Osteoblast (primary cell): ENCODE results near the gene MEGF10. TPM values are rescaled to one million over a fixed set of nuclear protein-coding genes. Genes with fewer than 3 reads are reported as not detected.
"Not testable (repeated sequence)": the region's sequence is repeated elsewhere in the genome, so short reads cannot be mapped to it uniquely, and the experiment has no call there.

Experiments used
- DNase-seq: peaks from one replicate; pipeline ENCODE4 v3.0.0; 2011; ENCODE audit warnings: low spot score, mixed read lengths; ENCODE audit not compliant: insufficient read length; ENCODE audit errors: missing footprints
- H2AFZ ChIP-seq: 2 replicates; pipeline ENCODE4 v1.6.0; 2011; ENCODE audit warnings: mild to moderate bottlenecking, low read length
- H3K27ac ChIP-seq: 2 replicates; pipeline ENCODE4 v1.5.1; 2011; ENCODE audit warnings: mild to moderate bottlenecking, low read depth, low read length, moderate library complexity
- H3K27me3 ChIP-seq: 2 replicates; pipeline ENCODE4 v1.6.0; 2012; ENCODE audit warnings: mild to moderate bottlenecking, control low read depth, inconsistent platforms, low read length, moderate library complexity; ENCODE audit not compliant: insufficient read depth
- H3K36me3 ChIP-seq: 2 replicates; pipeline ENCODE4 v1.5.1; 2011; ENCODE audit warnings: mild to moderate bottlenecking, low read length, control low read depth, moderate library complexity; ENCODE audit not compliant: insufficient read depth
- H3K4me1 ChIP-seq: 2 replicates; pipeline ENCODE4 v1.5.1; 2011; ENCODE audit warnings: mild to moderate bottlenecking, low read length, control low read depth, moderate library complexity; ENCODE audit not compliant: insufficient read depth
- H3K4me2 ChIP-seq: 2 replicates; pipeline ENCODE4 v1.6.0; 2011; ENCODE audit warnings: mild to moderate bottlenecking, low read length; ENCODE audit not compliant: insufficient read depth
- H3K4me3 ChIP-seq: fragments of 200-600 bp; sonication (generic); 3 replicates; pipeline ENCODE4 v1.5.1; 2012; ENCODE audit warnings: mild to moderate bottlenecking, low read length, inconsistent platforms; ENCODE audit not compliant: insufficient read depth
- H3K79me2 ChIP-seq: 2 replicates; pipeline ENCODE4 v1.6.0; 2012; ENCODE audit warnings: mild to moderate bottlenecking, low read length, control low read depth, inconsistent platforms; ENCODE audit not compliant: insufficient read depth
- H3K9me3 ChIP-seq: 2 replicates; pipeline ENCODE4 v1.5.1; 2011; ENCODE audit warnings: low read depth, low read length, control low read depth
- H4K20me1 ChIP-seq: 2 replicates; pipeline ENCODE4 v1.6.0; 2012; ENCODE audit warnings: mild to moderate bottlenecking, low read length, control low read depth; ENCODE audit not compliant: insufficient read depth
- CTCF ChIP-seq: IDR thresholded peaks from 2 replicates; pipeline ENCODE4 v1.5.1; 2011; ENCODE audit warnings: mild to moderate bottlenecking, low read depth, low read length, moderate library complexity; ENCODE audit errors: extremely low read depth
- total RNA-seq: library from RNA; depleted of rRNA; stranded (reverse); fragments of >200 nt; gene quantifications from 2 replicates; pipeline ENCODE4 v1.2.3, GENCODE V29; 2012

Gene MEGF10
- total RNA-seq, 1 donor, result 1.4 TPM

- no peaks in the 10 kb centered on the region for H3K36me3 ChIP-seq
- no peak for TF ChIP-seq CTCF
- H4K20me1 ChIP-seq, result no peaks in the 10 kb centered on the region
- peaks cover 2% of the 10 kb centered on the region for H3K9me3 ChIP-seq
- H3K4me3 ChIP-seq, result no peak overlapping the region
- H3K4me1 ChIP-seq, result no peaks in the 10 kb centered on the region
- no peaks in the 10 kb centered on the region for H3K27me3 ChIP-seq
- H3K4me2 ChIP-seq, result no peak overlapping the region
- H3K27ac ChIP-seq, result no peak overlapping the region
- no peak overlapping the region for H2AFZ ChIP-seq
- no peaks in the 10 kb centered on the region for H3K79me2 ChIP-seq
- no peak for DNase-seq
Measured at GRCh38 chr5:127256886-127257597, 33.6 kb upstream of the MEGF10 start.

GRCh38 chr5:127260686-127261085 lies 29.9 kb upstream of the MEGF10 start:
- no peak for TF ChIP-seq CTCF
- no peaks in the 10 kb centered on the region for H3K79me2 ChIP-seq
- DNase-seq, result no peak

GRCh38 chr5:127265473-127265872 lies 25.1 kb upstream of the MEGF10 start:
- H3K4me3 ChIP-seq, H3K27ac ChIP-seq, DNase-seq, H4K20me1 ChIP-seq, H3K4me2 ChIP-seq, H3K4me1 ChIP-seq, H3K36me3 ChIP-seq, H3K9me3 ChIP-seq, H2AFZ ChIP-seq, H3K79me2 ChIP-seq, H3K27me3 ChIP-seq: not testable (repeated sequence)

More at GRCh38 chr5:127260686-127261085, 29.9 kb upstream of the MEGF10 start:
- no peak overlapping the region for H2AFZ ChIP-seq
- no peaks in the 10 kb centered on the region for H3K4me1 ChIP-seq
- no peak overlapping the region for H3K27ac ChIP-seq
- H3K27me3 ChIP-seq, result no peaks in the 10 kb centered on the region
- no peak overlapping the region for H3K4me3 ChIP-seq
- no peak overlapping the region for H3K4me2 ChIP-seq
- no peaks in the 10 kb centered on the region for H3K9me3 ChIP-seq
- no peaks in the 10 kb centered on the region for H3K36me3 ChIP-seq
- no peaks in the 10 kb centered on the region for H4K20me1 ChIP-seq

- not testable (repeated sequence) for H3K27ac ChIP-seq, H3K4me2 ChIP-seq, DNase-seq, H3K27me3 ChIP-seq, H3K79me2 ChIP-seq, H3K4me3 ChIP-seq, H3K4me1 ChIP-seq, H3K36me3 ChIP-seq, H4K20me1 ChIP-seq, H3K9me3 ChIP-seq, H2AFZ ChIP-seq
Measured at GRCh38 chr5:127268342-127268741, 22.3 kb upstream of the MEGF10 start.

GRCh38 chr5:127270713-127271112 lies 19.9 kb upstream of the MEGF10 start:
- H4K20me1 ChIP-seq, H3K27me3 ChIP-seq, H3K27ac ChIP-seq, H3K4me1 ChIP-seq, H3K4me2 ChIP-seq, DNase-seq, H2AFZ ChIP-seq, H3K4me3 ChIP-seq, H3K79me2 ChIP-seq, H3K36me3 ChIP-seq, H3K9me3 ChIP-seq: not testable (repeated sequence)
